K562 (cell line): ENCODE results near the gene PDE11A. TPM values are rescaled to one million over a fixed set of nuclear protein-coding genes. Genes with fewer than 3 reads are reported as not detected.

ENCODE experiments used
- ATF7 ChIP-seq: fragments of 450-650 bp; IDR thresholded peaks from 2 replicates; pipeline ENCODE4 v1.7.1; 2014; ENCODE audit warnings: mild to moderate bottlenecking, moderate library complexity
- BCOR ChIP-seq: fragments of 450-650 bp; IDR thresholded peaks from 2 replicates; pipeline ENCODE4 v1.6.1; 2016
- ETV1 ChIP-seq: fragments of 450-650 bp; conservative IDR thresholded peaks from 2 replicates; pipeline ENCODE4 v1.6.1; 2016; ENCODE audit warnings: missing genetic modification characterization, control low read depth, low read depth, missing compliant biosample characterization
- HDAC3 ChIP-seq: fragments of 450-650 bp; IDR thresholded peaks from 2 replicates; pipeline ENCODE4 v1.6.1; 2018; ENCODE audit warnings: borderline replicate concordance, mild to moderate bottlenecking, moderate library complexity; ENCODE audit not compliant: partially characterized antibody
- MYBL2 ChIP-seq, 2 experiments: fragments of 450-650 bp in 1 of 2; sonication (generic) in 1 of 2; formaldehyde crosslinking in 1 of 2; IDR thresholded peaks; 2 replicates each; pipeline versions ENCODE4 v1.6.1 to v1.8.1; 2017 to 2022; ENCODE audit warnings: borderline replicate concordance in 1 of 2, inconsistent platforms in 1 of 2, low read depth in 1 of 2, mild to moderate bottlenecking in 1 of 2, missing genetic modification reagents in 1 of 2, moderate library complexity in 1 of 2
- MYC ChIP-seq, 2 experiments: fragments of 250-450 bp in 1 of 2; sonication (Bioruptor Pico) in 1 of 2; IDR thresholded peaks; 2 replicates each; pipeline versions ENCODE4 v1.5.1 to v1.6.1; 2012 to 2021; ENCODE audit warnings: low read depth in 2 of 2, borderline replicate concordance in 1 of 2, improper control_type of control experiment in 1 of 2, low read length in 1 of 2, mild to moderate bottlenecking in 1 of 2, moderate library complexity in 1 of 2
- ZNF395 ChIP-seq: fragments of 200-800 bp; sonication (Bioruptor generic); IDR thresholded peaks from 2 replicates; pipeline ENCODE4 v1.6.1; 2017; ENCODE audit warnings: missing genetic modification characterization, missing compliant biosample characterization
- ZNF511 ChIP-seq: sonication (generic); formaldehyde crosslinking; IDR thresholded peaks from 2 replicates; pipeline ENCODE4 v1.8.0; 2022; ENCODE audit warnings: mild to moderate bottlenecking, missing genetic modification reagents
- ZNF639 ChIP-seq, 2 experiments: fragments of 200-800 bp in 1 of 2; sonication (Bioruptor generic) in 1 of 2; sonication (generic) in 1 of 2; formaldehyde crosslinking in 1 of 2; IDR thresholded peaks in 1 of 2; conservative IDR thresholded peaks in 1 of 2; 2 replicates each; pipeline versions ENCODE4 v1.5.0 to v1.6.1; 2016 to 2020; ENCODE audit warnings: missing compliant biosample characterization in 1 of 2, missing genetic modification characterization in 1 of 2, missing genetic modification reagents in 1 of 2
- ZNF79 ChIP-seq: fragments of 250-450 bp; sonication (Bioruptor Pico); IDR thresholded peaks from 2 replicates; pipeline ENCODE4 v1.4.0; 2020; ENCODE audit warnings: low read depth, mild to moderate bottlenecking, moderate library complexity
- polyA plus RNA-seq, 8 experiments: library from polyadenylated mRNA; depleted of rRNA in 4 of 8; stranded (reverse) in 5 of 8; unstranded in 3 of 8; fragments of >200 nt; fragmentation: Nextera tagmentation in 2 of 8; fragmentation: Illumina TruSeq in 1 of 8; extraction: Ambion mirVana in 2 of 8; extraction: Trizol in 1 of 8; gene quantifications; 2 replicates each; pipeline versions ENCODE4 v1.2.1 to v1.2.3, GENCODE V29; 2011 to 2014; ENCODE audit warnings: inconsistent platforms in 1 of 8, missing spikeins in 1 of 8
- total RNA-seq, 7 experiments: library from RNA; depleted of rRNA in 6 of 7; stranded (reverse); fragments of >200 nt in 6 of 7; fragmentation: Illumina TruSeq in 2 of 7; extraction: Trizol in 2 of 7; gene quantifications; 2 replicates each; pipeline versions ENCODE4 v1.2.1 to v1.2.3, GENCODE V29; 2011 to 2021; ENCODE audit warnings: low replicate concordance in 1 of 7
- TF ChIP-seq, protein P1 (sequence below), 2 experiments: fragments of 450-650 bp in 1 of 2; sonication (generic) in 1 of 2; formaldehyde crosslinking in 1 of 2; IDR thresholded peaks; 2 replicates each; pipeline versions ENCODE4 v1.7.1 to v1.9.0; 2016 to 2022; ENCODE audit warnings: inconsistent platforms in 1 of 2, mild to moderate bottlenecking in 1 of 2, missing genetic modification reagents in 1 of 2

Gene PDE11A
- total and polyA plus RNA-seq, 9 of the 15 experiments (the other 6 are each of a cell fraction or from before 2014, with no cell fraction given) = 3.2 to 22.1 (median 5.7) TPM

- TF ChIP-seq, protein P1, sequence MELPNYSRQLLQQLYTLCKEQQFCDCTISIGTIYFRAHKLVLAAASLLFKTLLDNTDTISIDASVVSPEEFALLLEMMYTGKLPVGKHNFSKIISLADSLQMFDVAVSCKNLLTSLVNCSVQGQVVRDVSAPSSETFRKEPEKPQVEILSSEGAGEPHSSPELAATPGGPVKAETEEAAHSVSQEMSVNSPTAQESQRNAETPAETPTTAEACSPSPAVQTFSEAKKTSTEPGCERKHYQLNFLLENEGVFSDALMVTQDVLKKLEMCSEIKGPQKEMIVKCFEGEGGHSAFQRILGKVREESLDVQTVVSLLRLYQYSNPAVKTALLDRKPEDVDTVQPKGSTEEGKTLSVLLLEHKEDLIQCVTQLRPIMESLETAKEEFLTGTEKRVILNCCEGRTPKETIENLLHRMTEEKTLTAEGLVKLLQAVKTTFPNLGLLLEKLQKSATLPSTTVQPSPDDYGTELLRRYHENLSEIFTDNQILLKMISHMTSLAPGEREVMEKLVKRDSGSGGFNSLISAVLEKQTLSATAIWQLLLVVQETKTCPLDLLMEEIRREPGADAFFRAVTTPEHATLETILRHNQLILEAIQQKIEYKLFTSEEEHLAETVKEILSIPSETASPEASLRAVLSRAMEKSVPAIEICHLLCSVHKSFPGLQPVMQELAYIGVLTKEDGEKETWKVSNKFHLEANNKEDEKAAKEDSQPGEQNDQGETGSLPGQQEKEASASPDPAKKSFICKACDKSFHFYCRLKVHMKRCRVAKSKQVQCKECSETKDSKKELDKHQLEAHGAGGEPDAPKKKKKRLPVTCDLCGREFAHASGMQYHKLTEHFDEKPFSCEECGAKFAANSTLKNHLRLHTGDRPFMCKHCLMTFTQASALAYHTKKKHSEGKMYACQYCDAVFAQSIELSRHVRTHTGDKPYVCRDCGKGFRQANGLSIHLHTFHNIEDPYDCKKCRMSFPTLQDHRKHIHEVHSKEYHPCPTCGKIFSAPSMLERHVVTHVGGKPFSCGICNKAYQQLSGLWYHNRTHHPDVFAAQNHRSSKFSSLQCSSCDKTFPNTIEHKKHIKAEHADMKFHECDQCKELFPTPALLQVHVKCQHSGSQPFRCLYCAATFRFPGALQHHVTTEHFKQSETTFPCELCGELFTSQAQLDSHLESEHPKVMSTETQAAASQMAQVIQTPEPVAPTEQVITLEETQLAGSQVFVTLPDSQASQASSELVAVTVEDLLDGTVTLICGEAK (IDR thresholded peaks at IDR 0.05) = peak; percentile 34; the same call in 1 of the 2 replicates
- TF ChIP-seq, protein P1 (CRISPR knock-in tag; IDR thresholded peaks at IDR 0.05) = no peak
- no peak for TF ChIP-seq ZNF511 (CRISPR knock-in tag)
- TF ChIP-seq ZNF395 (CRISPR knock-in tag) = 0 out of 2 replicates have a peak, but pooled peaks have one; percentile 70
- TF ChIP-seq MYC (IDR thresholded peaks at IDR 0.05; ENCODE audit: low read depth, low read length) = peak; percentile 28; the same call in 1 of the 2 replicates
- no peak for TF ChIP-seq MYC (CRISPR knock-in tag; IDR thresholded peaks at IDR 0.05; ENCODE audit: borderline replicate concordance, low read depth)
- peak; percentile 69 for TF ChIP-seq HDAC3
- peak; percentile 85 for TF ChIP-seq ATF7
- TF ChIP-seq ZNF79 = no peak
- TF ChIP-seq MYBL2 (IDR thresholded peaks at IDR 0.05; ENCODE audit: low read depth) = peak; percentile 75
- TF ChIP-seq MYBL2 (CRISPR knock-in tag; IDR thresholded peaks at IDR 0.05; ENCODE audit: borderline replicate concordance) = no peak
- TF ChIP-seq ZNF639 (CRISPR knock-in tag; conservative IDR thresholded peaks at IDR 0.05 in 1 of 2, IDR thresholded peaks at IDR 0.05 in 1 of 2) = peak in 1 of 2 experiments; percentile 84; a peak in 2 of 4 replicates
- no peak for TF ChIP-seq BCOR
- no peak; the same call in 1 of the 2 replicates for TF ChIP-seq ETV1
These were observed 318.7 kb downstream of the PDE11A start (continued) for GRCh38 chr2:177753682-177754491.
